T-helper 1 cell (primary cell): Measurements from ENCODE around the gene LONP2.
"Not testable (repeated sequence)": the region's sequence is repeated elsewhere in the genome, so short reads cannot be mapped to it uniquely, and the experiment has no call there.

Experiments
- DNase-seq, 5 donors: peaks; one replicate each; pipeline ENCODE4 v3.0.0-alpha.2; 2012 to 2020

LONP2 gene

GRCh38 chr16:48370668-48371392 lies 126.7 kb downstream of the LONP2 start:
- not testable (repeated sequence) for DNase-seq

DNA sequence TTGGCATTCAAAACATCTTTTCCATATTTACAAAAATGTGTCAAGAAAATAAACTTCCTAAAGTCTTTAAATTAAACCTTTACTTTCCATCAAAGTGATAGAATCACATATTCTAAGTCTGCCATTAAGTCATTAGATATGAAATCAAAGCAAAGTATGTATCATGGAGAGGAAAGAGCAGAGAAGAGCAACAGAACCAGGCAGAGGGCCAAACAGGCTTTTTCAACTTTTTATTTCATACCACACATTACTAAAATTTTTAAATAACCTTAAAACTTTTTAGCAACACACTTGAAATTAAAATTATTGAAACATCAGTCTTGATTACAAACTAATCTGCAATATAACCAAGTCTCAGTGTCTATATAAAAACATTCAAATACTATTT lies 127.3 kb downstream of the LONP2 start:
- no peak for DNase-seq

DNA sequence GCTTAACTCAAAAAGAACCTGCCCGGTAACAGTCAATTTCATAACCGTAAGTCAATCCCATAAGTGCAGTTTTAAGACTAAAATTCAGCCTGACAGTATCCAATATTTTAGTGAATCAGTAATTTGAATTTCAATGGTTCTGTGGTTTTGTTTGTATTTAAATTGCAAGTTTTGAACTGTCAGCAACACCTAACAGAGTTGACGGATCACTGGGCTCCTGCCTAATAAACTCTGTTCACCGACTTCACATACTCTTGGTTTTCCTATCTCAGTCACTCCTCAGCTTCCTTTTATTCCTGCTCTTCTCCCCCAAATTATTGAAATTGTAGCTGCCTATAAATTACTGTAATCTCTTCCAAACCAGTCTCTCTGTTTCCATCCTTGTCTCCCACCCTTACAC lies 128.6 kb downstream of the LONP2 start:
- DNase-seq: no peak

- DNase-seq: no peak
These were observed 129.3 kb downstream of the LONP2 start for GRCh38 chr16:48373258-48374029.

- no peak for DNase-seq
These were observed 130.2 kb downstream of the LONP2 start for GRCh38 chr16:48374255-48374654.

GRCh38 chr16:48377301-48377700 lies 133.2 kb downstream of the LONP2 start:
- DNase-seq: not testable (repeated sequence)

DNA sequence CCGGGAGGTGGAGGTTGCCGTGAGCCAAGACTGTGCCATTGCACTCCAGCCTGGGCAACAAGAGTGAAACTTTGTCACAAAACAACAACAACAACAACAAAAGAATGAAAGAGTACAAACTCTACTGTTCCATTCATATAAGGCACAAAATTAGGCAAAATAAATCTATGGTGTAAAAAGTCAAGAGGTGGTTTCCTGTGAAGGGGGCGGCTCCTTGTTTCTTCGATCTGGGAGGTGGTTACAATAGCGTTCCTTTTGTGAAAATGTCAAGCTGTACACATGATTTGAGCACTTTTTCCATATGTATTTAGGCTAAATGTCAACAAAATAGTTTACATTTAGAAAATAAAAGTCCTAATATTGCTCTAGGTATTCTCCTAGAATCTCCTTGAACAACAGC lies 134.2 kb downstream of the LONP2 start:
- no peak for DNase-seq

GRCh38 chr16:48378836-48379235 lies 134.7 kb downstream of the LONP2 start:
- no peak for DNase-seq

DNA sequence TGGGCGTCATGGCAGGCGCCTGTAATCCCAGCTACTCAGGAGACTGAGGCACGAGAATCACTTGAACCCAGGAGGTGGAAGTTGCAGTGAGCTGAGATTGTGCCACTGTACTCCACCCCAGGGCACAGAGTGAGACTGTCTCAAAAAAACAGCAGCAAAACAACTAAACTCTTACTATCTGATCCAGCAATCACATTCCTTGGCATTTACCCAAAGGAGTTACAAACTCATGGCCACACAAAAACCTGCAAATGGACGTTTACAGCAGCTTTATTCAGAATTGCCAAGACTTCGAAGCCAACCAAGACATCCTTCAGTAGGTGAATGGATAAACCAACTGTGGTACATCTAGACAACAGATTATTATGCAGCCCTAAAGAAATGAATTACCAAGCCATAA lies 137.1 kb downstream of the LONP2 start:
- DNase-seq: no peak

DNA sequence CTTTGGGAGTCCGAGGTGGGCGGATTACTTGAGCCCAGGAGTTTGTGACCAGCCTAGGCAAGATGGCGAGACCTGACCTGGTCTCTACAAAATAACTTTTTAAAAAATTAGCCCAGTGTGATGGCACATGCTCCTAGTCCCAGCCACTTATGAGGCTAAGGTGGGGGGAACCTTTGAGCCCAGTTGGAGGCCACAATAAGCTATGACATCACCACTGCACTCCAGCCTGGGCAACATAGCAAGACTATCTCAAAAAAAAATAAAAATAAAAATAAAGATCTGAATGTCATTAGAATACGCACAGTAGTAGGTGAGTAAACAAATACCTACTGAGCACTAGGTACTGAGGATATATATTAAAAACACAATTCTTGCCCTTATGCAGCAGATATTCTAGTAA lies 138.0 kb downstream of the LONP2 start:
- DNase-seq: no peak

DNA sequence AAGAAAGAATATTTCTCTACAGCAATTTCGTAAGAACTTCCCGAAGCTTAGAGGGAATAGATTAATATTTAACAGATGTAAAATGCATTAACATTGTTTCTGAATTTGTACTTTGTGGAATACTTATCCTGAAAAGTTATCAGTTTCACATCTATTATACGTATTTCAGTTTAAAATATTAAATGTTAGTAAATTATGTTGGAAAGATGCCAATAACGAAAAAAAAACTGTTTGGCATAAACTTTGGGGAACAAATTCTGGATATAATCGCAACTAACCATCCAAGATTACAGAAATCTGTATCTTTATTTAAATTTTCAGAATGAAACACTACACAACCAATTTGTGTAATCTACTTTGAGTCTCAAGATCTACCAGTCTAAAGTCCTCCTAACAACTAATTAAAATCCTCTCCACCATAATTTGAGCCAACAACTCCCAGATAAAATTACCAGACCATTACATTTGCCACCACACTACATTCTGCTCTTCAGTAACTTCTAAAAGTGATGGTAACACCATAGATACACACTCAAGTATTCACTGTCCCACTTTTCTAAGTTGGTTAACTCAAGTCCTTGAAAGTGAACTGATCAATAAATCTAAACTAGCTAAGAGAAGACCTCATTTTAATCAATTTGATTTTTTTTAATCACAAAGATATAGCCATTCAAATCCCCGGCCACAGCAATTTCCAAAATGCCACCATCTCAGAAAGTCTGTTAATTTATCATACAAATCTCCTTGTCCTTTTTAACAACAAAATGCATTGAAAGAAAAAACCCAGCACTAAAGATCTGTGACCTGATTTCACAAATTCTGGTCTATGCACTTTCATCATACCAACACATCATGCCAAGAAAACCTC lies 139.1 kb downstream of the LONP2 start:
- no peak for DNase-seq

DNA sequence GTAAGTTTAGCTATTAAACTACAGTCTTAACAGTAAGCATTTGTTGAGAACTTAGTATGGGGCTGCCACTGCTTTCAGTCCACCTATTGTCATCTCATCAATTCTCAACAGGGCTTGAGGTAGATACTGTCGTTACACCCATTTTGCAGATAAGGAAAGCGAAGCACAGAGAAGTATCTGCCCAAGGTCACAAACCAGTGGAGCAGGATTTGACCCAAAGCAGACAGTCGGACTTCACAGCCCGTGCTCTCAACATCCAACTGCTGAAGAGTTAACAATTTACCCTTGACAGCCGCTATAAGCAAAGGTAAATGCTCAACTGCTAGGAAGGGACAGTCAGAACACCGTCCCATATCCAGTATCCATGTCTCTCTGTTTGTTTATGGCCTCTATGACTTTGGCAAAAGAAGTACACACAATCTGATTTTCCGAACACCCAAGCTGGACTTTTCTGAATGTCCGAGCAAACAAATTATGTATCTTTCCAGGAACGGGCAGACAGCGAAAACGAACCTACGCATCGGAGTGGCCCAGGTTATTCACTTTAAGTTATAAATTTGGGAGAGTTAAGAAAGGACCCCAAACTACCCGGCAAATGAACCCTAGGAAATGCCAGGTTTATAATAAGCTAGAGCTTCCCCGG lies 139.9 kb downstream of the LONP2 start:
- DNase-seq: peak in 1 of 5 donors; percentile 21

- DNase-seq: peak in 3 of 5 donors; percentile 13 to 33 (median 32)
These were observed 140.6 kb downstream of the LONP2 start for GRCh38 chr16:48384520-48385252.

GRCh38 chr16:48385253-48386150 lies 141.4 kb downstream of the LONP2 start, which contains the start of gene SIAH1:
Gene SIAH1, minus strand, starts transcription at chr16:48385413. Its CDS starts 22,985 bp downstream, at chr16:48362428.
- DNase-seq: peak; percentile 78 to 89 (median 79)

- DNase-seq: no peak
These were observed 142.6 kb downstream of the LONP2 start for GRCh38 chr16:48386559-48387312.

DNA sequence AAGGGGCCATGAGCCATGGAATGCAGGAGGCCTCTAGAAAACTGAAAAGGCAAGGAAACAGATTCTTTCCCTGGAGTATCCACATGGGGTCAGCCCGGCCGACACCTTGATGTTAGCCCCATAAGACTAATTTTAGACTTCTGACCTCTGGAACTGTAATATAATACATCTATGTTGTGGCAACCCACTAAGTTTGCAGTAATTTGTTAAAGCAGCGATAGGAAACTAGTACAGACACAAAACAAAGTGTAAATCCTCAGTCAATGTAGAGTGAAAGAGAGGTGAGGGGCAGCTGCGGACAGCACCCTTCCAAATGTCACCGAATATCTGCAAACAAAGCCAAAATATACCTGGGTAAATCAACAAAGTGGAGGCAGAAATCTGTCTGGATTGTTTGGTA lies 148.3 kb downstream of the LONP2 start:
- no peak for DNase-seq

- peak in 1 of 5 donors; percentile 25 for DNase-seq
These were observed 149.6 kb downstream of the LONP2 start for GRCh38 chr16:48393485-48394354.

- DNase-seq: peak in 1 of 5 donors; percentile 37
These were observed 150.2 kb downstream of the LONP2 start for GRCh38 chr16:48394355-48394703.

DNA sequence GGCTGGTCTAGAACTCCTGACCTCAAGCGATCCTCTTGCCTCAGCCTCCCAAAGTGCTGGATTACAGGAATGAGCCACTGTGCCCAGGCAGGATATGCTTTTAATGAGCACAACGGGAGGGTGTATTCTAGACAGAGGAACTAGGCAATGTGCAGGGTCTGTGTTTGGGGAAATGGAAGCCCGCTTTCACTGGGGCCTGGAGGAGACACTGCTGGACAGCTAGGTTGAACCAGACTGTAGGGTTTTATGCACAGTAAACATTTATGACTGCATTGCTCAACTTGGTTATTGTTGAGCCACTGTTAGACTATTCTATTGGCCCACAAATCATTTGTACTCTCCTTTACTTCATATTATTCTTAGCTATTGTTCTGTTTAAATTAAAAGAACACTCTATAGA lies 151.3 kb downstream of the LONP2 start:
- no peak for DNase-seq
